ENCODE measurements around the gene NFIA.

- TF ChIP-seq CTCF (conservative IDR thresholded peaks at IDR 0.05 in 1 of 2, IDR thresholded peaks at IDR 0.05 in 1 of 2; ENCODE audit: low read depth in 1 of 2, low read length in 2 of 2) (no peak), EZH2 (IDR thresholded peaks at IDR 0.05; ENCODE audit: low read length, missing control alignments) (no peak)
Measured at GRCh38 chr1:61387829-61388228, 305.5 kb downstream of the NFIA start.

Data from fibroblast of lung (primary cell).